ENCODE measurements around the gene KRTAP5-2.

DNA sequence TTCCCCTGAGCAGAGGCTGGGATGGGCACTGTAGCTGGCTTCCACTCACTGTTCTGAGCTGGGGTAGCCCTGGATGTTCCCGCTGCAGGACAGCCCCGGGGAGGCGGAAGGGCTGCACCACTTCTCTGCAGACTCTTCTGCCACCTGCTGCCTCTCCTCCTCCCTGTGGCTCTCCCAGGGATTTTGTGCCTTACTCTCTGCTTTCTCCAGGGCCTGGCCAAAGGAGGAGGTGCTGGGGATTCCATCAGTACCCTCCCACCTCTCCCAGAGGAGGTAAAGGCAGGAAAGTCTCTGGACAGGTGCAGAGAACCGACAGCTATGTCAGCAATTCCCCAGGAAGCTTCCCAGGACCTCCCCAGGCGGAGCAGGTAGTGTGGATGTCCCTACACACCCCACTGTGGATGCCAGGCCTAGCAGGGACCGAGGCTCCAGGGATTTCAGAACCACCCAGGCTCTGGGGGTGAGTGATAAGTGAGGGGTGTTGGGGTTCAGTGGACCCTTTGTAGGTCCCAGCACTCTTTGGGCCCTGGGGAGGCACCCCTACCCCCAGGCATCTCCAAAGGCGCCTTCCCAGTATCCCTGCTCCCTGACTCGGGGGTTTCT lies 37.3 kb downstream of the KRTAP5-2 start:
- TF ChIP-seq, protein P1, sequence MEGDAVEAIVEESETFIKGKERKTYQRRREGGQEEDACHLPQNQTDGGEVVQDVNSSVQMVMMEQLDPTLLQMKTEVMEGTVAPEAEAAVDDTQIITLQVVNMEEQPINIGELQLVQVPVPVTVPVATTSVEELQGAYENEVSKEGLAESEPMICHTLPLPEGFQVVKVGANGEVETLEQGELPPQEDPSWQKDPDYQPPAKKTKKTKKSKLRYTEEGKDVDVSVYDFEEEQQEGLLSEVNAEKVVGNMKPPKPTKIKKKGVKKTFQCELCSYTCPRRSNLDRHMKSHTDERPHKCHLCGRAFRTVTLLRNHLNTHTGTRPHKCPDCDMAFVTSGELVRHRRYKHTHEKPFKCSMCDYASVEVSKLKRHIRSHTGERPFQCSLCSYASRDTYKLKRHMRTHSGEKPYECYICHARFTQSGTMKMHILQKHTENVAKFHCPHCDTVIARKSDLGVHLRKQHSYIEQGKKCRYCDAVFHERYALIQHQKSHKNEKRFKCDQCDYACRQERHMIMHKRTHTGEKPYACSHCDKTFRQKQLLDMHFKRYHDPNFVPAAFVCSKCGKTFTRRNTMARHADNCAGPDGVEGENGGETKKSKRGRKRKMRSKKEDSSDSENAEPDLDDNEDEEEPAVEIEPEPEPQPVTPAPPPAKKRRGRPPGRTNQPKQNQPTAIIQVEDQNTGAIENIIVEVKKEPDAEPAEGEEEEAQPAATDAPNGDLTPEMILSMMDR (IDR thresholded peaks at IDR 0.05), result no peak
- no peak for TF ChIP-seq POLR2A (IDR thresholded peaks at IDR 0.05)
